ENCODE measurements around the gene SETDB2.

SETDB2 gene

GRCh38 chr13:49428041-49428763 lies 15.9 kb upstream of the SETDB2 start:
- DNase-seq (ENCODE audit: low read depth), result no peak

DNA sequence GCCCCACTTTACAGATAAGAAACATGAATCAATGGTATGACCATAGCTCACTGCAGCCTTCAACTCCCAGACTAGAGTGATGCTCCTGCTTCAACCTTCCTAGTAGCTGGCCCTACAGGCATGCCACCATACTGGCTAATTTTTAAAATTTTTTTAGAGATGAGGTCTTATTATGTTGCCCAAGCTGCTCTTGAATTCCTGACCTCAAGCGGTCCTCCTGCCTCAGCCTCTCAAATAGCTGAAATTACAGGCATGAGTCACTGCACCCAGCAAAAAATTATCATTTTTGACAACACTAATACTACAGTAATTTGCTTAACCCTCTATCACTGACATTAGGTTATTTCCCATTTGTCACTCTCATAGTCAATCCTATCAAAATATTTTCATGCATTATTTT lies 15.0 kb upstream of the SETDB2 start:
- no peak for DNase-seq (ENCODE audit: low read depth)

GRCh38 chr13:49435992-49436391 lies 8.1 kb upstream of the SETDB2 start:
- DNase-seq (ENCODE audit: low read depth), result peak; percentile 31

- DNase-seq (ENCODE audit: low read depth), result peak; percentile 57
Observed at GRCh38 chr13:49436890-49437289, 7.2 kb upstream of the SETDB2 start.

- DNase-seq (ENCODE audit: low read depth), result no peak
Observed at GRCh38 chr13:49437705-49438104, 6.4 kb upstream of the SETDB2 start.

DNA sequence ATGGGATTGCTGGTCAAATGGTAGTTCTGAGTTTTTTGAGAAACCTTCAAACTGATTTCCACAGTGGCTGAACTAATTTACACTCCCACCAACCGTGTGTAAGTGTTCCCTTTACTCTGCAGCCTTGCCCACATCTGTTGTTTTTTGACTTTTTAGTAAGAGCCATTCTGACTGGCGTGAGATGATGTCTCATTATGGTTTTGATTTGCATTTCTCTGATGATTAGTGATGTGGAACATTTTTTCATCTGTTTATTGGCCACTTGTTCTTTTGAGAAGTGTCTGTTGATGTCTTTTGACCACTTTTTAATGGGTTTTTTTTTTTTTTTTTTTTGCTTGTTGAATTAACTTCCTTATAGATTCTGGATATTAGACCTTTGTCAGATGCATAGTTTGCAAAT lies 4.5 kb upstream of the SETDB2 start:
- DNase-seq (ENCODE audit: low read depth), result no peak

GRCh38 chr13:49441312-49441711 lies 2.8 kb upstream of the SETDB2 start:
- DNase-seq (ENCODE audit: low read depth), result no peak

DNA sequence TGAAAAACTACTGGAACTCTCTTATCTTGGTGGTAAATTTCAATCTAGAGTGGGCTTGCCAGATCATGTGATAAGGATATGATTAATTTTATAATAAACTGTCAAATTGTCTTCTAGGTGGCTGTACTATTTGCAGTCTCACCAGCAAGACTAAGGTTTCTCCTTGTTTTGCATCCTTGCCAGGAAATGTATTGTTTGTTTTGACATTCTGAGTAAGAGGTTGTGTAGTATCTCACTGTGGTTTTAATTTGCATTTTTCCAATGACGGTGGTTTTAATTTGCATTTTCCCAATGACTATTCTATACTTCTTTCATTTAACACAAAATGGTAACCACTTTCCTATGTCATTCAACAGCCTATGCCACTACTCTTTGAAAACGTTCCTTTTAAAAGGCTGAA lies 2.2 kb upstream of the SETDB2 start:
- DNase-seq (ENCODE audit: low read depth), result no peak

GRCh38 chr13:49443357-49443703 lies 744 bp upstream of the SETDB2 start:
- no peak for DNase-seq (ENCODE audit: low read depth)

DNA sequence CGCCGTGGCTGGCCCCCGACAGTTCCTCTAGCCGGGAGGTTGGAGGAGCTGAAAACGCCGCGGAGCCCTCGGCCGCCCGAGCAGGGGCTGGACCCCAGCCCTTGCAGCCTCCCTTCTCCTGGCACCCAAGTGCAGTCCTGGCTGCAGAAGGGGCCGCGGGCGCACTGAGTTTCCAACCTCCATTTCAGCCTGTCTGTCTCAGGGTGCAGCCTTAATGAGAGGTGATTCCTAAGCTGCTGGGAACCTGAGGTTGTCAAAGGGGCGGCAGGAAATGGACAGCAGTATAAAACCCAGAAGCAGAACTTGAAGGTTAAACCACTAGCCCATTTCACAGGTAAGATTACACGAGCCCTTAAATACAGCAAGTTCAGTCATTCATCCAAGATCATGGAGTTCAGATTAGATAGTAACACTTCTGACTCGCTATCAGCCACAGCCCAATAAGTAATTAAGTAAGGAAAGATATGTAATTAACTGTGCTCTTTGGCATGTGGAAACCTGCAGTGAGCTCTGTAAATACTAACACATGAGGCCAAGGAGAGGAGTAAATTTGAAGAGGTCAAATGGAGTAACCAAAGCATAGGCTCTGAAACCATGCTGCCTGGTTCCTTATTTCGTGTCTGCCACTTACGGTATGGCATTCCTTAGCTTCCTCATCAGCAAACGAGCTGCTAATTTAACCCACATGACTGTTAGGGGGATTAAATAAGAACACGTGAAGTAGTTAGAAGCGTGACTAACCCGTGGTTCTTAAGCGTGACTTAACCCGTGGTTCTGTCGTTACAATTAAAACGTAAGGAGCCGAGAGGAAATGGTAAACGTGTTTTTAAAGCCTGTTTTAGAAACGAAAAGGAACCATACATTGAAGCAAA lies 686 bp downstream of the SETDB2 start:
- DNase-seq (ENCODE audit: low read depth), result no peak

- DNase-seq (ENCODE audit: low read depth), result no peak
Observed at GRCh38 chr13:49446473-49446872, 2.4 kb downstream of the SETDB2 start.

GRCh38 chr13:49448753-49449152 lies 4.7 kb downstream of the SETDB2 start:
- no peak for DNase-seq (ENCODE audit: low read depth)

GRCh38 chr13:49450105-49450819 lies 6.2 kb downstream of the SETDB2 start:
- DNase-seq (ENCODE audit: low read depth), result no peak

DNA sequence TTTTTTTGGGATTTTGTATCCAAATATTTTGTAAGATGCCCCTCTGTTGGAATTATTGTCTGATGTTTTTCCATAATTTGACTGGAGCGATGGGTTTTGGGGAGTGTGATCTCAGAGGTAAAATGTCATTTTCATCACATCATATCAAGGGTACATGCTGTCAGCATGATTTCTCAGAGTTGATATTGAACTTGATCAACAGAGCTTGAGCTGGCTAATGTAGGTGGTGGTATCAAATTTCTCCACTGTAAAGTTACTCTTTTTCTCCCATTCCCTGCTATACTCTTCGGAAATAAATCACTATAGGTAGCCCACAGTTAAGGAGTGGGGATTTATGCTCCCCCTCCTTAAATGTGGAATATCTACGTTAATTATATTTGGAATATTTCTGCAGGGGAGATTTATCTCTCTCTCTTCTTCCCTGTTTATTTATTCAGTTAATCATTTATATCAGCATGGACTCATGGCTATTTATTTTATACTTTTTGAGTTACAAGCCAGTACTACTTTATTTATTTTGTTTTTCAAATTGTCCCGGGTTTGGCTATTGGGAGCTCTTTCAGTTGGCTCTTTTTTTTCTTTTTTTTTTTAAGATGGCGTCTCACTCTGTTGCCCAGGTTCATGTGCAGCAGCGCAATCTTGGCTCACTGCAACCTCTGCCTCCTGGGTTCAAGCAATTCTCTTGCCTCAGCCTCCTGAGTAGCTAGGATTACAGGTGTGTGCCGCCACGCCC lies 8.8 kb downstream of the SETDB2 start:
- DNase-seq (ENCODE audit: low read depth), result no peak

DNA sequence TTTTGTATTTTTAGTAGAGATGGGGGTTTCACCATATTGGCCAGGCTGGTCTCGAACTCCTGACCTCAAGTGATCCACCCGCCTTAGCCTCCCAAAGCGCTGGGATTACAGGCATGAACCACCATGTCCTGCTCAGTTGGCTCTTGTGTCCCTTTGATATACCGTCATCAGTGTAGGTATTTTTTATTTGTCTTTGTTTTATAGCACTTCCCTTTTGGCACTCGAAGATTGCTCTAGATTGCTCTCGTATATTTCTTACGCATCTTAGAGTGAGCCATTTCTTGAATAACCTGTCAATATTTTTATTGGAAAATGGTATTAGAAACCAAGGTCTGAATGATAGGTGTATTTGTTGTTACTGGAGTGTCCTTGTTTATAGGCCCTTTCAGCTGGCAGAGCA lies 9.4 kb downstream of the SETDB2 start:
- DNase-seq (ENCODE audit: low read depth), result no peak

DNA sequence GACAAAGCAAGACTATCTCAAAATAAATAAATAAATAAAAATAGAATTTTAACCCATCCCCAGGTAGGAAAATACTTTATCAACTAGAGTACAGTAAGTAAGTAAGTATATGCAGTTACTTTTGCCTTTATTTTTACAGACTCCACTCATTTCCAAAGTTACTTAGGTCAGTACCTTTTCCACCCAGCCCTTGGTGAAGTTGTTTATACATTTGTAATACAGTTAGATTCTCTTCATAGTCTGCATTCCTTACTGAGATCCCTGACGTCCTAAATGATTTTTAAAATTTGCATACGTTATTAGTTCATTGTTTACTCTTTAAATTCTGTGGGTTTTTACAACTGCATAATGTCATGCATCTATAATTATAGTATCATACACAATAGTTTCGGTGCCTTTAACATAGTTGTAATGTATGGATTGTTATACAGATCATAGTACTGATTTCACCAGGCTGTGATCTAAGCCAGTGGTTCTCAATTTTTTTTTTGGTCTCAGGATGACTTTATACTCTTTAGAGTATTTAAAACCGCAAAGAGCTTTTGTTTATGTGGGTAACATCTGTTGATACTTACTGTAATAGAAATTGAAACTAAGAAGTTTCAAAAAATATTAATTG lies 10.4 kb downstream of the SETDB2 start:
- no peak for DNase-seq (ENCODE audit: low read depth)

DNA sequence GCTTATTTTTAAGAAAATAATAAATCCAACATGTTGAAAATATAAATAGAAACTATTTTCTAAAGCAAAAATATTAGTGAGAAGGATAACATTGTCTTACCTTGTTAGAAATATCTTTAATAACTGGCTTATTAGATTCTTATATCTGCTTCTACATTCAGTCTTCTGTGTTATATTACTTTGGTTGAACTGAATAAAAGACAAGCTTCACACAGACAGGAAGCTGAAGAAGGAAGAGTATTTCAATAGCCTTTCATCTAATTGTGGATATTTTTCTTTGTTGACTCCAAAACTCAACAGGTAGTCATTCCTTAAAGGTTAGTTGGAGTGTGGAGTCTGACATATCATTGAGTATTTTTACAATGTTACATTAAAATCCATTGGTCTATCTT lies 10.9 kb downstream of the SETDB2 start:
- DNase-seq (ENCODE audit: low read depth), result no peak

DNA sequence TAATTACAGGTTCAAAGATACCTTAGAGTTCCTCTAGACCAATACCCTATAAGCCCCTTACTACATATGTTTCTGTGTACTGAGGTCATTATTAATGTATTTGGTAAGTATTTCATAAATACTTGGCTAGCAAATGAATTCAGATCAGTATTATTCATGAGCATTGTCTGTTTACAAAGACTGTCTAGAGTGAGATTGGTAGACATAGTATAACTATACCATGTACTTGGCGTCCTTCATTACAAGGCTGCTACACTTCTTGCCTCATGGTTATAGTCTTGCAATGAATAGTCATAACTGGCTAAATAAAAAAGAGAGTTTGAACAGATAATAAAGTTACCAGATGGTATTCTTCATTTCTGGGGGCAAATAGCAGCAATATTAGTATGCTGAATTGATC lies 12.1 kb downstream of the SETDB2 start:
- no peak for DNase-seq (ENCODE audit: low read depth)

GRCh38 chr13:49457221-49457620 lies 13.1 kb downstream of the SETDB2 start:
- DNase-seq (ENCODE audit: low read depth), result no peak

GRCh38 chr13:49459580-49459979 lies 15.5 kb downstream of the SETDB2 start:
- DNase-seq (ENCODE audit: low read depth), result no peak

DNA sequence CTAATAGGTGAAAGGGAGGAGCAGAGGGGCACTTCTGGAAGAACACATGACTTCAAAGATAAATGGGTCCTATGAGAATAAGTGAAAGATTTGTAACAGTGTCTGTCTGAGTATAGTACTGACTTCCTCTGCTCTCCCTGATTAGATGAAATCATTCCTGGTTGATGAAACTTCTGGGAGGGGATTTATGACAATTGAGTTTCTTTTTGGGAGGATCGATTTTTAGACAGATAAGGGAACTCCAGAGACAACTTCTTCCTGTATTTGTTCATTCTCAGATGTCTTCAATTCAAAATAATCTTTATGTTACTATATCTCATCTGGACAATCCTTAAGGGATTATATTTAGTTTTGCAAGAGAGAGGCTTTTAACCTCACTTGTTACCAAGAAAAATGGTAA lies 20.0 kb downstream of the SETDB2 start:
- no peak for DNase-seq (ENCODE audit: low read depth)
